GM12878 (cell line): Measurements from ENCODE around the gene RERE.

Experiments
- BHLHE40 ChIP-seq, 2 experiments: fragments of 450-650 bp in 1 of 2; IDR thresholded peaks; 2 replicates each; pipeline ENCODE4 v1.6.1; 2011 to 2017; ENCODE audit warnings: low read depth in 2 of 2, borderline replicate concordance in 1 of 2, improper control_type of control experiment in 1 of 2, low read length in 1 of 2, mild to moderate bottlenecking in 1 of 2
- CTCF ChIP-seq, 3 experiments: IDR thresholded peaks in 2 of 3; conservative IDR thresholded peaks in 1 of 3; 2 replicates each; pipeline ENCODE4 v1.5.1; 2011; ENCODE audit warnings: low read depth in 3 of 3, low read length in 3 of 3, mild to moderate bottlenecking in 3 of 3, control low read depth in 2 of 3, moderate library complexity in 2 of 3, inconsistent platforms in 1 of 3, mixed read lengths in 1 of 3; ENCODE audit not compliant: control insufficient read depth in 2 of 3, insufficient read depth in 1 of 3; ENCODE audit errors: extremely low read depth in 1 of 3
- EZH2 ChIP-seq: IDR thresholded peaks from 2 replicates; pipeline ENCODE4 v1.6.1; 2012; ENCODE audit warnings: low read depth, mild to moderate bottlenecking, control low read depth, inconsistent platforms, low read length, borderline replicate concordance; ENCODE audit not compliant: control insufficient read depth
- NR2C2 ChIP-seq: IDR thresholded peaks from 2 replicates; pipeline ENCODE4 v1.6.1; 2011; ENCODE audit warnings: borderline replicate concordance, low read depth; ENCODE audit not compliant: control insufficient read depth, insufficient read length
- POLR2A ChIP-seq: IDR thresholded peaks from 2 replicates; pipeline ENCODE4 v1.6.1; 2011; ENCODE audit warnings: low read depth, mild to moderate bottlenecking, low read length
- POLR2AphosphoS5 ChIP-seq: IDR thresholded peaks from 2 replicates; pipeline ENCODE4 v1.6.1; 2011; ENCODE audit warnings: mild to moderate bottlenecking, low read length, inconsistent platforms
- POU2F2 ChIP-seq: IDR thresholded peaks from 3 replicates; pipeline ENCODE4 v1.6.1; 2011; ENCODE audit warnings: low read depth, mild to moderate bottlenecking, low read length, borderline replicate concordance
- TAF1 ChIP-seq: IDR thresholded peaks from 2 replicates; pipeline ENCODE4 v1.6.1; 2011; ENCODE audit warnings: mild to moderate bottlenecking, low read depth, low read length, borderline replicate concordance
- TCF12 ChIP-seq: IDR thresholded peaks from 2 replicates; pipeline ENCODE4 v1.6.1; 2011; ENCODE audit warnings: low read depth, mild to moderate bottlenecking, low read length
- ZSCAN29 ChIP-seq: fragments of 450-650 bp; IDR thresholded peaks from 2 replicates; pipeline ENCODE4 v1.6.1; 2017; ENCODE audit warnings: mild to moderate bottlenecking, moderate library complexity
- TF ChIP-seq, protein P1 (sequence below): IDR thresholded peaks from 2 replicates; pipeline ENCODE4 v1.6.1; 2011; ENCODE audit warnings: low read depth, low read length, improper control_type of control experiment, borderline replicate concordance
- TF ChIP-seq, protein P2 (sequence below): fragments of 450-650 bp; formaldehyde crosslinking; IDR thresholded peaks from 2 replicates; pipeline ENCODE4 v1.5.0; 2022; ENCODE audit warnings: mild to moderate bottlenecking, missing genetic modification characterization

GRCh38 chr1:8390707-8391106 lies 426.7 kb downstream of the RERE start:
- TF ChIP-seq POLR2AphosphoS5, result no peak
- no peak for TF ChIP-seq CTCF (IDR thresholded peaks at IDR 0.05 in 2 of 3, conservative IDR thresholded peaks at IDR 0.05 in 1 of 3; ENCODE audit: control insufficient read depth in 2 of 3, extremely low read depth in 1 of 3, insufficient read depth in 1 of 3, low read depth in 3 of 3, low read length in 3 of 3)
- TF ChIP-seq POLR2A, result no peak
- no peak for TF ChIP-seq ZSCAN29
- TF ChIP-seq TAF1, result no peak
- TF ChIP-seq BHLHE40 (IDR thresholded peaks at IDR 0.05; ENCODE audit: borderline replicate concordance in 1 of 2, low read depth in 2 of 2, low read length in 1 of 2), result no peak
- TF ChIP-seq, protein P1, sequence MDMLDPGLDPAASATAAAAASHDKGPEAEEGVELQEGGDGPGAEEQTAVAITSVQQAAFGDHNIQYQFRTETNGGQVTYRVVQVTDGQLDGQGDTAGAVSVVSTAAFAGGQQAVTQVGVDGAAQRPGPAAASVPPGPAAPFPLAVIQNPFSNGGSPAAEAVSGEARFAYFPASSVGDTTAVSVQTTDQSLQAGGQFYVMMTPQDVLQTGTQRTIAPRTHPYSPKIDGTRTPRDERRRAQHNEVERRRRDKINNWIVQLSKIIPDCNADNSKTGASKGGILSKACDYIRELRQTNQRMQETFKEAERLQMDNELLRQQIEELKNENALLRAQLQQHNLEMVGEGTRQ, result no peak
- TF ChIP-seq NR2C2, result no peak
- TF ChIP-seq EZH2, result no peak
- TF ChIP-seq, protein P2, sequence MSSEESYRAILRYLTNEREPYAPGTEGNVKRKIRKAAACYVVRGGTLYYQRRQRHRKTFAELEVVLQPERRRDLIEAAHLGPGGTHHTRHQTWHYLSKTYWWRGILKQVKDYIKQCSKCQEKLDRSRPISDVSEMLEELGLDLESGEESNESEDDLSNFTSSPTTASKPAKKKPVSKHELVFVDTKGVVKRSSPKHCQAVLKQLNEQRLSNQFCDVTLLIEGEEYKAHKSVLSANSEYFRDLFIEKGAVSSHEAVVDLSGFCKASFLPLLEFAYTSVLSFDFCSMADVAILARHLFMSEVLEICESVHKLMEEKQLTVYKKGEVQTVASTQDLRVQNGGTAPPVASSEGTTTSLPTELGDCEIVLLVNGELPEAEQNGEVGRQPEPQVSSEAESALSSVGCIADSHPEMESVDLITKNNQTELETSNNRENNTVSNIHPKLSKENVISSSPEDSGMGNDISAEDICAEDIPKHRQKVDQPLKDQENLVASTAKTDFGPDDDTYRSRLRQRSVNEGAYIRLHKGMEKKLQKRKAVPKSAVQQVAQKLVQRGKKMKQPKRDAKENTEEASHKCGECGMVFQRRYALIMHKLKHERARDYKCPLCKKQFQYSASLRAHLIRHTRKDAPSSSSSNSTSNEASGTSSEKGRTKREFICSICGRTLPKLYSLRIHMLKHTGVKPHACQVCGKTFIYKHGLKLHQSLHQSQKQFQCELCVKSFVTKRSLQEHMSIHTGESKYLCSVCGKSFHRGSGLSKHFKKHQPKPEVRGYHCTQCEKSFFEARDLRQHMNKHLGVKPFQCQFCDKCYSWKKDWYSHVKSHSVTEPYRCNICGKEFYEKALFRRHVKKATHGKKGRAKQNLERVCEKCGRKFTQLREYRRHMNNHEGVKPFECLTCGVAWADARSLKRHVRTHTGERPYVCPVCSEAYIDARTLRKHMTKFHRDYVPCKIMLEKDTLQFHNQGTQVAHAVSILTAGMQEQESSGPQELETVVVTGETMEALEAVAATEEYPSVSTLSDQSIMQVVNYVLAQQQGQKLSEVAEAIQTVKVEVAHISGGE (CRISPR knock-in tag), result no peak
- TF ChIP-seq TCF12, result no peak
- no peak for TF ChIP-seq POU2F2
